CD4-positive, alpha-beta T cell treated with Interferon gamma for 1 hour (primary cell): ENCODE data around the gene IL12B.
"Not testable (repeated sequence)": the region's sequence is repeated elsewhere in the genome, so short reads cannot be mapped to it uniquely, and the experiment has no call there.

Source experiments
- DNase-seq: peaks from one replicate; pipeline ENCODE4 v3.0.0-alpha.2; 2020

Gene IL12B

DNA sequence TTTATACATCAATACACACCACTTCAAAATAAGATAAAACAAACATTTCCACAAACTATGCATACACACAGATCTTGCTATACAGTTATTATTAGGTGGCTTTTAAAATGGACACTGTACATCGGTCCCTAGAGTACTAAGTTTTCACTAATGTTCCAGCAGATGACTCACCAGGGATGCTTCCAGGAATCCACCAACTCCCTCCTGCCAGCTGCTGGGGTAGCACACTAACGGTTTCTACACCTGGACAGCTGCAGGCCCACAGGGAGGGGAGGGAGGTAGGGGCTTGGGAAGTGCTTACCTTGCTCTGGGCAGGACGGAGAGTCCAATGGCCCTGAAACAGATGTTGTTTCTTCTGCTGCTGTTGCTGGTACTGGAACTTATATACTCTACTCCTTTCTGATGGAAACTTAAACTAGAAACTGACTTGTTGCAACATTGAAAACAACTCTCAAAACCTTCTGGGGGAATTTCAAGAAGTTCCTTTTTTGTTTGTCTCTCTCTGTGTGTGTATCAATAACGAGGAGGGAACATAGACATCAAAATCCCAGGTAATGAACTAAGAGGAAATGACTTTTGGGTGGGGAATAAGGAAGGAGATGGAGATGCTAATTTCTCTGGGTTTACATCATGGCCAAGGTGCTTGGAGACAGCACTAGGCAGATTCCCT, at the start of gene IL12B:
IL12B (minus strand) TSS at position 357 of the 670 bp plus-strand sequence. CDS start 3,705 bp downstream, outside the sequence.
- DNase-seq = no peak

DNA sequence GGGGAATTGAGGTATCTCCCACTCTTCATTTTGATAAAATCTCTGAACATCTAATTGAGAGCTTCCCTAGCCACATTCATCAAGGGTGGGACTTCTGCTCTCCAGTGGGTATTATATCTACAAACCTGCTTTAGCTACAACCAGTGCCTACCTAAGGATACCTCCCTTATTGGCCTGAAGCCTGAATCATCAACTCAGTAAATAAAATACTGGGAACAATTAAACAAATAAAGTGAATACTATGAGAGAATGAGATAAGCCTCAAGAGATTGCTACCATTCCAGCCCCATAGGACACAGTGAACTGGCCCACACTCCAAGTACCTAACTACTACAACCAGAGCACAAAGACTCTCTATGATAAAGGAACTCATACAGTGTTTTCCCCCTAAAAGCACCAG, 47.4 kb upstream of the IL12B start:
- DNase-seq = no peak

DNA sequence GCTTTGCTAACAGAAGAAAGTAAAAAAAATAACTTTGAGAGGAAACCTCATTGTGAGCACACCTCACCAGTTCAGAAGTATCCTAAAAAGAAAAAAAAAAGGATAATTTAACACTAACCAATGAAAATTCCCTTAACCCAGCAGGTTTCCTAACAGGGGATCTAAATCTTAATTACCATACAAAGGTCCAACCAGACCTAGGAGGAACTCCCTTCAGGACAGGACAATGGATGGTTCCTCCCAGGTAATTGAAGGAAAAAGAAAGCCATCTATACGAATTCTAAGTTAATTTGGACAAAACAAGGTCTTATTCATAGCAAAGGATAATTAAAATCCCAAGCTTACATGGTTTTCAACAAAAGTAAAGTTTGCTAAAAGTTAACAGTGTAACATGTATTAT, 37.6 kb upstream of the IL12B start:
- DNase-seq = not testable (repeated sequence)

DNA sequence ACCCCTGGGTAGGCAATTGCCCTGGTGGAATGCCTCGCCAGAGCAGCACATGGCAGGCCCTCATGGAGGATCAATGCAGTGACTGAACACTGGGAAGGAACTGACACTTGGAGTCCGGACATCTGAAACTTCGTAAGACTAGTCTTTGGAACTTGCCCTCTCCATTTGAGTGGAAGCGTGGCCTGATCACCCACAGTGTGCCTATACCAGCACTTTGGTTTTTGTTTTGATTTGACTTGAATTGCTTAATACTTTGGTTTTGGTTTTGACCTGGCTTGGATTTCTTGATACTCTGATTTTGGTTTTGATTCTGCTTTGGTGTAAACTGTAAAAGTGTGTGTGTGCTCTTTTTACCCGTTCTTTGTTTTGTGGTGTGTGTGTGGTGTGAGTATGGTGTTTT, 36.5 kb upstream of the IL12B start:
- DNase-seq = not testable (repeated sequence)

DNA sequence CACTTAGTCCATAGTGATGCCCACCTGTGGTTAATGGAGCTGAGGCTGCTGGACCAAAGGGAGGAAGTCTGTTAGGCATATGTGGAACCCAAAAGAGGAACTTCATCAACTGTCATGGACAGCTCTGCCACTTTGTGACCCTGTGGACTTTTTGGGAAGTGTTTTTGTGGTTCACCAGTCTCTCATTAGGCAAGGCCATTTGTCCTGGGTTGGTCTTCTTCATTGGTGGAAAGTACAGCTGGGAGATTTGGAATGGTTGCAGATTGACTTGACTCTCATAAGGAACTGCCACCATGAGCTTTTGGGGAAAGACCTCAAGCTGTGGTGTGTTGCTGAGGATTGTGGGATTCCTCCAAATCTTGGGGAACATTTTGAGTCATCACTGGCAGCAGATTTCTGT, 31.9 kb upstream of the IL12B start:
- peak; percentile 31 for DNase-seq

DNA sequence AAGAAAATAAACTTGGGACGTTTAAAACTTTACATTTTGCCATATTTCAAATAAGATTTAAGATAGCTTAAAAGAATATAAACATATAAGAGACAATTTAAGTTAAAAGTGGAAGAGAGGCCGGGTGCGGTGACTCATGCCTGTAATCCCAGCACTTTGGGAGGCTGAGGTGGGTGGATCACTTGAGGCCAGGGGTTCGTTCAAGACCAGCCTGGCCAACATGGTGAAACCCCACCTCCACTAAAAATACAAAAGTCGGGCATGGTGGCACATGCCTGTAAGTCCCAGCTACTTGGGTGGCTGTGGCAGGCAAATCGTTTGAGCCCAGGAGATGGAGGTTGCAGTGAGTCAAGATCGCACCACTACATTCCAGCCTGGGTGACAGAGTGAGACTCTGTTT, 29.6 kb upstream of the IL12B start:
- not testable (repeated sequence) for DNase-seq

DNA sequence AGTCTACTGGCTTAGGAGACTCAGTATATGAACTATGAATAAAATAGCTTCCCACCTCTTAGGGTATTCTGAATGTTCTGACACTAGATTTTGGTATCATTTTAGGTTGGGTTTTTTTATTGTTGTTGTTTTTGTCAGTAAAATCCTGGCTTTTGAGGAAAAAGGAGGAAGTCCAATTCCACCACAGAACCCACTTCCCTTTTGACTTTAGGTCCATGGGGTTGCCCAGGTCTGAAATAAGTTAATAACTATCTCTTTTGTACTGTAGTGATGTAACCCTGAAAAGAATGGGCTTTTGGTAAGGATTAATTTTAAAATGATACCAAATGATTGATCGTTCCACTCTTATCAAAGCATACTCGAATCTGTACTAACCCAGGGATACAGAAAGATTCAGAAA, 29.1 kb upstream of the IL12B start:
- no peak for DNase-seq

DNA sequence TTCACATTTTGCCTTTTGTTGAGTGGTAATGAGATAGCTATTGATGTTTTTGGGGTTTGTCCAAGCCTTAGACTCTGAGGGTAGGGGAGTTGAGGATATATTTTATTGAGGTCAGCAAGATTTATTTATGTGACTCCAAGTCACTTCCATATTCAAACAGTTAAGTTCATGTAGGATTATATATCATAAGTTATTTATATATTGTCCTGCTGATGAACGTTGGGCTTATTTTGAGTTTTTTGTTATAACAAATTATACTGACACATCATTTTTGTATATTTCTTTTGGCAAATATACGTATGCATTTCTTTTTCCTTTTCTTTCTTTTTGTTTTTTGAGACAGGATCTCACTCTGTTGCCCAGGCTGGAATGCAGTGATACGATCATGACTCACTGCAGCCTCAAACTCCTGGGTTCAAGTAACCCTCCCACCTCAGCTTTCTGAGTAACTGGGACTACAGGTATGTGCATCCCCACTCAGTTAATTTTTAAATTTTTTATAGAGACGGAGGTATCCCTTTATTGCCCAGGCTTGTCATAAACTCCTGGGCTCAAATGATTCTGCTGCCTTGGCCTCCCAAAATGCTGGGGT, 23.5 kb upstream of the IL12B start:
- DNase-seq = no peak

DNA sequence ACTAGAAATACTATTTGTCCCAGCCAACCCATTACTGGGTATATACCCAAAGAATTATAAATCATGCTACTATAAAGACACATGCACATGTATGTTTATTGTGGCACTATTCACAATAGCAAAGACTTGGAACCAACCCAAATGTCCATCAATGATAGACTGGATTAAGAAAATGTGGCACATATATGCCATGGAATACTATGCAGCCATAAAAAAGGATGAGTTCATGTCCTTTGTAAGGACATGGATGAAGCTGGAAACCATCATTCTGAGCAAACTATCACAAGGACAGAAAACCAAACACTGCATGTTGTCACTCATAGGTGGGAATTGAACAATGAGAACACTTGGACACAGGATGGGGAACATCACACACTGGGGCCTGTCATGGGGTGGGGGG, 20.4 kb upstream of the IL12B start:
- not testable (repeated sequence) for DNase-seq

DNA sequence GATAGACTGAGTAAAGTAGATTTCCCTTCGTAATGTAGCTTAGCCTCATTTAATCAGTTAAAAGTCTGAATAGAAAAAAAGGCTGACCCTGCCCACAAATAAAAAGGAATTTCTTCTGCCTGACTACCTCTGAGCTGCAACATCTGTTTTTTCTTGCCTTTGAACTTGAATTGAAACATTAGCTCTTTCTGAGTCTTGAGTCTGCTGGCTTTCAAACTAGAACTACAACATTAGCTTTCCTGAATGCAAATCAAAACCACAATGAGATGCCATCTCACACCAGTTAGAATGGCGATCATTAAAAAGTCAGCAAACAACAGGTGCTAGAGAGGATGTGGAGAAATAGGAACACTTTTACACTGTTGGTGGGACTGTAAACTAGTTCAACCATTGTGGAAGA, 19.9 kb upstream of the IL12B start:
- DNase-seq = not testable (repeated sequence)

DNA sequence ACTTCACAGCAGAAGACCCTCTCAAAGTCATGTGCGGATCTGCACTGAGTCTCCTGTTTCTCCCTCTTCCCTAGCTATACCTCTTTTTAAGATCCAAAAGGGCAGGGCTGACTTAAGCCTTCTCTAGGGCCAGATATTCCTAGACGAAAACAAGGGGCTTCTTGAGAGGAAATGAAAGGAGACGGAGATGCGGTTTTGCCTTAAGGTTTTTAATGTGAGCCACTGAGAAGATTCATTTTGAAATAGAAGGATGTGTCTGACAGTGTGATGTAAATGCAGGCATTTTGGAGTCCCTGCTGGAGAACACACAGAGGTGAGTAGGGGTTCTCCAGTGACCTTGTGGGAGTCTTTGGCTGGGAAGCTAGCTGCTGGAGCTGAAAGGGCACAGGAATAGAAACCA, 15.6 kb upstream of the IL12B start:
- DNase-seq = no peak

DNA sequence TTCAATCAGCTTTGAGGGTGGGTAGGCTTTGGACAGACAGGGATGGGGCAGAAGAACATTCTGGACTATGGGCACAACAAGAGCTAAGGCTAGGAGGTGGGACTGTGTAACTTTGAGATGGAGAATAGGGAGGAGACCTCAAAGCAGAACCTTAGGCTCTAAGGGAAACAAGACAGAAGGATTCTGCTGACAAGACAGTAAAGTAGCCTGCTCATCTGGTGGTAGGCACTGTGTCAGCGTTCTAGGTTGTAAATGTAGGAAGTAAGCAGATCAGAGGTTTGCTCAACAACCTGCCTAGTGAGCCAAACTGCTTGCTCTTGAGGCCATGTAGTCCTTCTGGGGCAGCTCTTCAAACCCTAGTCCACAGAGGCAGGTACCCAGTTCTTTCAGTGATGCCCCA, 15.0 kb upstream of the IL12B start:
- DNase-seq = peak; percentile 25

DNA sequence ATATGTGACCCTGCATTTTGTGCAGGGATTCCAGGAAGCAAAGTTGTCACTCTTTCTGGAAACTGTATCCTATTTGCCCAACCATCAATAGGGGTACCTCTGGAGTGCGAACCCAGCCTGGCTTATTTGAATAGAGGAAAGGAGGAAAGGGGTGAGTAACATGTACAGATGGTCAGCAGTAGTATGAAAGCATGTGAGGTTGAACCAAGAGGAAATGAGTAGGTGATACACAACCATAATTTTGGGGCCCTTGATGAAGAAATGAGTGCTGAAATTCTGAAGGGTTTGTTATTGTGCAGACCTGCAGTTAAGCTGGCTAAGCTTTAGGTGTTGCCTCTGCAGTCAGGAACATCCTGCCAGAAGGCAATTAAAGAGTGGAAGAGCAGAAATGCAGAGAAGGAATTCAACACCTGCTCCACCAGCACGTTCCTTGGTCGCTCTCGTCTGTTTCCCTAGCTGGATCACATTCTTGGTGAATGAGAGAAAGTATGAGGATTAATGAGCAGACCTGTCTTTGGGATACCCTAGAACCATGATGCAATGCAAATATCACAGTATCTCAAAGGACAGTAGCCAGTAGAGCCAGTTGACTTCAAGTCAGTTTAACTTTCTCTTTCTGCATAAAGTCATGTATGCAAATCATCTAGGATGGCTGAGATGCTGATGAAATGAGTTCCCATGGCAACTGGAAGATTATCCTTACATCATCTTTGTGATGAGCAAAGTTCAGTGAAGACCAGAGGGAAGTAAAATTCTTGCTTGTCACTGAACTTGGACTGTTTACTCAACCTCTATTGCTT, 13.2 kb upstream of the IL12B start:
- DNase-seq = no peak

DNA sequence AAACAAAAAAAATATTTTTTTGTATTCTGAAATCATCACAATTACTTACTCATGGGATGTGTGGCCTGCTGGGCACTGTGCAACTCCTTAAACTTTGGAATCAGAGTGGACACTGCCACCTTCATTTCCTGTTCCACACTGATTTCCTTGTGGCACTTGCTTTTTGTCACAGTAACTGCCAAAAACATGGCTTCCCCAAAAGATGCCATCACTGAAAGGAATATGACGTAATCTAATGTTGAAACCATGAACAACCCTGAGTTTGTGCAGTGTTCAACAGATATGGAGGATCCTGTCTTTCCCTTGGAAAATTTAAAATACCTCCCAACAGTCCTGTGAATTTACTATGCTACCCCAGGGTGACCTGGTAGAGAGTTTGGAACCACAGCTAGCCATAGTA, 12.6 kb upstream of the IL12B start:
- no peak for DNase-seq

DNA sequence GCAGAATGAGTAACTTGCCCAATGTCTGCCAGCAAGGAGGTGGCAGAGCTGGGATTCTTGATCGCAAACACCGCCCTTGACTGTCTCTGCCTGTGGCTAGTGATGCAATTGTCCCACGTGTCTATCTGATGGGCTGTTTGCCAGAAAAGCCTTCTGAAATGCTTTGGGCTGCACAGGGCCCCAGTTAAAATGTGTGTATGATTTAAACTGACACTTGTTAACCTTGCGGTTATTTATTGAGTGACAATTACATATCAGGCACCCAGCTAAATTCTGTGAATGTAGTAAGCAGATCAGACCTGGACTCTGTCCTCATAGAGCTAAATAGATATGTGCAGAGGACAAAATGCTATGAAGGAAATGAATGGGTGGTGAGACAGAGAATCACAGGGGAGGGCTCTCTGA, 11.6 kb upstream of the IL12B start:
- peak; percentile 70 for DNase-seq

DNA sequence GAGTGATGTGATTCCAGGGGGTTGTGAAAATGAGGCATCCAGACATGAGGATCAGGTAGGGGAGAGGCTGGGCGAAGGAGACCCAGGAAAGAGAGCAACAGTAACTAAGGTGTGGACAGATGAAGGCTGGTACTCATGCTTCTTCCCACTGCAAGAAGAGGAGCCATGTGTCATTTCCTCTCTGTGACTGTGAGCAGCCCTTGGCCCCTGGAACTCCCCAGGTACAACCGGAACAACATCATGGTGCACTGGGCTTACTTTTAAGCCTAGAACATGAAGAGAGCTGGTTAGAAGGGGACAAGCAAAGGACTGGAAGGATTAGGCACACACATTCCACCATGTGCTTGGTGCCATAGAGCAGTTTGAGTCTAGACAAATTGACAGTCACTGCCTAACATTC, 10.9 kb upstream of the IL12B start:
- DNase-seq = no peak

DNA sequence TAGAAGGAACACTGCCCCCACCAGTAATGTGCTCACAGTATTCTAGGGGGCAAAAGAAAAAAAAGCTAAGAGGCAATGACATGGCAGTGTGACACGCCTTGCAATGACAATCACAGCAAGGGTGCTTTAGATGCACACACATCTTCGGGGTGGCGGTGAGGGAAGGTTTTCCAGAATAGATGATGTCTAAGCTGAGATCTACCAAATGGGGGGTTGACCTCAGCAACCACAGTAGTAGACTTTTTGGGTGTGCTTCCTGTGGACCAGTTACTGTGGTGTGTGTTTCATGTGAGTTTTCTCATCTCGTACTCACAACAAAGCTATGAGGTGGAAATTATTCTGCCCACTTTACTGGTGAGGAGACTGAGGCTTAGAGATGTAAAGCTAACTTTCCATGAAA, 10.2 kb upstream of the IL12B start:
- DNase-seq = no peak

DNA sequence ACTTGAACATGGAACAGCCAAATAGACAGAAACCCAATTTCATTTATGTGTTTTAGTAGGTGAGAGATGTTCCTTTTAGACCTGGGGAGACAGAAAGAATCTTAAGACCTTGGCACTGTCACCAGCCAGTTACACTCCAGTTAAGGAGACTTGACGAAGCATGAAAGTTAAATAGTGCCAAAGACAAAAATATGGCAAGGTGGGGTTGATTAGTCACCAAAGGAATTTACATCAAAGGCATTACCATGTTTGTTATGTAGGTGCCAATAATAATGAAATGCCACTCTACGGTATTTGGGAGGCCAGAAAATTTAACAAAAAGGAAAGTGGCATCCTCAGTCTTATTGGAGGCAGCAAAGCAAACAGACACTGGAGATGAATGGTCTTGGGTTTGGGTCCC, 9.2 kb upstream of the IL12B start:
- no peak for DNase-seq

DNA sequence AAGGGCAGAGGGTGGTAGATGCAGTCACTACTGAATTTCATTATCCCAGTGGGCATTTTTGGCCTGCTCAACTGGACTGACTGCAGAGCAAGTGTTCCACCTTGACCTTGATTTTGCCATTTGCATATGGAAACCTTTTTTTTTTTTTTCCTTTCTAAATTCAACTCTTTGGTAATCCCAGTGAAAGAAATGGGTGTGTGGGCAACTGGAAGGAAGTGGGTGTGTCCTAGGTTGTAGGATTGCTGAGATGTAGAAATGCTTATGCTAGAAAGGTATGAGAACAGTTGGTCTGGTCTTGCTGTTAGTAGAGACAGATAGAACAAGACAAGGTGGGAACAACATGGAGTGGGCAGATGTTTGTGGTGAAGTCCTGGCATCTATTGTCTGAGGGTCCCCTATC, 7.8 kb upstream of the IL12B start:
- DNase-seq = no peak

DNA sequence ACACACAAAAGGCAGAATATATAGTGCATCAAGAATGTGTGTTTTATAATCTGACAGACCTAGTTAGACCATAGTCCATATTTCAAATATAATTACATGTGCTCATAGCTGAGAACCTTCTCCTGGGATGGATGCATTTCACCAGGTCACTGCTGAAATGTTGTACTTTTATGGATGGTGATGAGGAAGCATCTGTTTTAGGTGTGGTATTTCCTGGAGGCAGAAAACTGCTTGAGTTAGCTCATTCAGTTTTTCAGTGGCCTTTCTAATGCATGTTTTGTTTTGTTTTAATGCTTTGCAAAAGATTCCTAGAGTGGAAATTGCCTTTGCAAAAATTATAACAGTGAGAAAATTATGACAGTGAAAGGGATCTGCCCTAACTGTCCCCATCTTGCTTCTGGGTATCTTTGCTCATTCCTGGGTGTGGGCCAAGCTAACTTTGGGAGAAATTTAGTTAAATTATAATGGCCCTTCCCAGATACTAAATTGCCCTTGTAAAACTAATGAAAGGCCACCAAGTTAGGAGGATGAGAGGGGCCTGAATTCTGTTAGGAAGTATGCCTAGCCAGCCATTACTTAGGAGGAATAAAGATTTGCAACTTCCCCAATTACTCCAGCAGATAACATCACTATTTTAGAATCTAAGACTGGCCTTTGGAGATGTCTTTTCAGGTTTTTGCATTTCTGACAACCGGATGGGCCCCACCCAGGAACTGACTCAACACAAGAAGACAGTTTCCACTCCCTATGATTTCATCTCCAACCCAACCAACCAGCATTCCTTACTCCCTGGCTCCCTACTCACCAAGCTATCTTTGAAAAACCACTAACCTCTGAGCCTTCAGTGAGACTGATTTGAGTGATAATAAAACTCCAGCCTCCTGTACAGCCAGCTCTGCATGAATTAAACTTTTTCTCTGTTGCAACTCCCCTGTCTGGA, 7.0 kb upstream of the IL12B start:
- DNase-seq = peak; percentile 60

DNA sequence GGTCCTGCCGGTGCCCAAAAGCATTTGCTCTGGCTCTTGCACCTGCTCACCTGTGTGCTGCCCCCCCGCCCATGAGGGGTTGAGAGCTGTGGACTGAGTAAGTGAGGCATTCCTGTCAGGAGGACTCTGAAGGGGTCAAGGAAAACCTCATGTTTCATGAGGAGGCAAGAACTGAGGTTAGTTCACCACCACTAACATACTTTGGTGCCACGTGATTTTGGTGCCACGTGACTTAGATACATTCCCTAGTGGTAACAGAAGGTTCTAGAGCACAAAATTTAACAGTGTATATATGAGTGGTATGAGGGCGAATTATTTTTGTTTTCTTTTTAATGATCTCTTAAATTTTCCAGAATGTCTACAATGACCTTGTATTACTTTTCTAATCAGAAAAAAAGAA, 6.3 kb upstream of the IL12B start:
- no peak for DNase-seq

DNA sequence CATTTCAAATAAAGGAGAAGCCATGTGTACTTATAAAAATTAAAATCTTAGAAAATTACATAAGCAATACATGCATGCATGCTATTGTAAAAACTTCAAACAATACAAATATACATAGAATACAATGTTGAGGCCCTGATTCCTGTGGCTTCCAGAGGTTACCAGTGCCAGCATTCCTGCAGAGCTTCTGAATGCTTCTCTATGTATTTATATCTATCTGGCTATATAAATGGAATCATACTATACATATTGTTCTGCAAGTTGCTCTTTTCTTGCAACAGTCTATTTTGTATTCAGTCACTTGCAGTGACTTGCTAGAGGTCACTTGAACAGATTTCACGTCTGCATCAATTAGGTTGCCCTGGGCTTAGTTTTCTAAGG, 3.2 kb upstream of the IL12B start:
- DNase-seq = no peak
